ENCODE measurements around the gene NSD1. TPM values are rescaled to one million over a fixed set of nuclear protein-coding genes. Genes with fewer than 3 reads are reported as not detected.

The NSD1 gene
- polyA plus RNA-seq, 1 donor from 2014 or later: 12.8 TPM

Other genes starting within 250 kb of the NSD1 start
- gene HK3, start 234.4 kb upstream of the NSD1 start, polyA plus RNA-seq: 0.62 and 7.8 TPM in 2 replicates
- 56.4 and 74.0 TPM in 2 replicates for gene UIMC1, start 127.0 kb upstream of the NSD1 start, polyA plus RNA-seq
- gene ZNF346, start 111.1 kb upstream of the NSD1 start, polyA plus RNA-seq: 40.1 and 46.7 TPM in 2 replicates
- gene FGFR4, start 46.9 kb upstream of the NSD1 start, polyA plus RNA-seq: 10.3 and 14.8 TPM in 2 replicates
- 79.0 and 96.8 TPM in 2 replicates for gene RAB24, start 169.9 kb downstream of the NSD1 start, polyA plus RNA-seq
- 133 and 163 TPM in 2 replicates for gene PRELID1, start 170.0 kb downstream of the NSD1 start, polyA plus RNA-seq
- 6.8 and 9.3 TPM in 2 replicates for gene MXD3, start 178.1 kb downstream of the NSD1 start, polyA plus RNA-seq
- gene LMAN2, start 217.9 kb downstream of the NSD1 start, polyA plus RNA-seq: 155 and 156 TPM in 2 replicates
- 23.4 and 32.3 TPM in 2 replicates for gene RGS14, start 224.2 kb downstream of the NSD1 start, polyA plus RNA-seq

All from neural cell (in vitro differentiated cells).